Nephron progenitor cell (in vitro differentiated cells): ENCODE results near the gene RHD.
A peak's percentile ranks its signal among the peaks of the same experiment; 100 is the strongest.
"Not testable (repeated sequence)": the region's sequence is repeated elsewhere in the genome, so short reads cannot be mapped to it uniquely, and the experiment has no call there.

Experiments used
- DNase-seq: peaks from one replicate; pipeline ENCODE4 v3.0.0; 2021
- H3K27ac Mint-ChIP-seq: 2 replicates; pipeline ENCODE4 v1.8.0; 2021; ENCODE audit warnings: mild to moderate bottlenecking, moderate library complexity, mixed read lengths
- H3K27me3 Mint-ChIP-seq: 2 replicates; pipeline ENCODE4 v1.8.0; 2021; ENCODE audit warnings: mild to moderate bottlenecking, low read depth, mixed read lengths; ENCODE audit not compliant: poor library complexity
- H3K36me3 Mint-ChIP-seq: 2 replicates; pipeline ENCODE4 v1.8.0; 2021; ENCODE audit warnings: low read depth, mixed read lengths
- H3K4me1 Mint-ChIP-seq: 2 replicates; pipeline ENCODE4 v1.8.0; 2021; ENCODE audit warnings: mixed read lengths
- H3K4me3 Mint-ChIP-seq: 2 replicates; pipeline ENCODE4 v1.8.0; 2021; ENCODE audit warnings: mild to moderate bottlenecking, moderate library complexity, mixed read lengths
- H3K9me3 Mint-ChIP-seq: 2 replicates; pipeline ENCODE4 v1.8.0; 2021; ENCODE audit warnings: mild to moderate bottlenecking, moderate library complexity, mixed read lengths
- CTCF ChIP-seq: fragments of 200-600 bp; sonication (generic); IDR thresholded peaks from 2 replicates; pipeline ENCODE4 v1.5.0; 2021; ENCODE audit warnings: antibody characterized with exemption

Gene RHD

GRCh38 chr1:25355841-25356395 is 83.6 kb downstream of the RHD start:
- no peaks in the 10 kb centered on the region for H3K4me1 Mint-ChIP-seq
- no peak for TF ChIP-seq CTCF
- H3K36me3 Mint-ChIP-seq = peaks cover 52% of the 10 kb centered on the region
- H3K27me3 Mint-ChIP-seq = peaks cover 2% of the 10 kb centered on the region
- H3K4me3 Mint-ChIP-seq = no peak overlapping the region
- H3K27ac Mint-ChIP-seq = peak overlapping the region; percentile 3
- DNase-seq = no peak
- no peaks in the 10 kb centered on the region for H3K9me3 Mint-ChIP-seq

- H3K36me3 Mint-ChIP-seq = peaks cover 57% of the 10 kb centered on the region
- H3K9me3 Mint-ChIP-seq = no peaks in the 10 kb centered on the region
- no peak overlapping the region for H3K27ac Mint-ChIP-seq
- TF ChIP-seq CTCF = no peak
- DNase-seq = no peak
- no peak overlapping the region for H3K4me3 Mint-ChIP-seq
- peaks cover 2% of the 10 kb centered on the region for H3K27me3 Mint-ChIP-seq
- H3K4me1 Mint-ChIP-seq = no peaks in the 10 kb centered on the region
Observed at GRCh38 chr1:25356441-25356840, 84.1 kb downstream of the RHD start.

GRCh38 chr1:25356848-25357247 is 84.5 kb downstream of the RHD start:
- H3K27ac Mint-ChIP-seq = no peak overlapping the region
- H3K4me1 Mint-ChIP-seq = no peaks in the 10 kb centered on the region
- H3K36me3 Mint-ChIP-seq = peaks cover 59% of the 10 kb centered on the region
- TF ChIP-seq CTCF = no peak
- no peaks in the 10 kb centered on the region for H3K9me3 Mint-ChIP-seq
- no peak overlapping the region for H3K4me3 Mint-ChIP-seq
- no peak for DNase-seq
- peaks cover 2% of the 10 kb centered on the region for H3K27me3 Mint-ChIP-seq

GRCh38 chr1:25360596-25361581 is 88.6 kb downstream of the RHD start:
- Mint-ChIP-seq H3K27ac (no peak overlapping the region), H3K4me1 (no peaks in the 10 kb centered on the region), H3K36me3 (peaks cover 47% of the 10 kb centered on the region), H3K27me3 (peaks cover 2% of the 10 kb centered on the region), H3K4me3 (no peak overlapping the region), H3K9me3 (no peaks in the 10 kb centered on the region)
- no peak for TF ChIP-seq CTCF
- no peak for DNase-seq

GRCh38 chr1:25361901-25362300 is 89.6 kb downstream of the RHD start:
- no peak for DNase-seq
- Mint-ChIP-seq H3K36me3 (peaks cover 40% of the 10 kb centered on the region), H3K4me1 (no peaks in the 10 kb centered on the region), H3K9me3 (no peaks in the 10 kb centered on the region), H3K27ac (peak overlapping the region; percentile 74), H3K27me3 (peaks cover 2% of the 10 kb centered on the region), H3K4me3 (no peak overlapping the region)
- TF ChIP-seq CTCF = no peak

- H3K4me3 Mint-ChIP-seq, H3K4me1 Mint-ChIP-seq, H3K27me3 Mint-ChIP-seq, DNase-seq, H3K9me3 Mint-ChIP-seq, H3K27ac Mint-ChIP-seq: not testable (repeated sequence)
- peaks cover 33% of the 10 kb centered on the region for H3K36me3 Mint-ChIP-seq
Observed at GRCh38 chr1:25362634-25363559, 90.6 kb downstream of the RHD start.
